Measurements from ENCODE around the gene SLC25A20.

DNA sequence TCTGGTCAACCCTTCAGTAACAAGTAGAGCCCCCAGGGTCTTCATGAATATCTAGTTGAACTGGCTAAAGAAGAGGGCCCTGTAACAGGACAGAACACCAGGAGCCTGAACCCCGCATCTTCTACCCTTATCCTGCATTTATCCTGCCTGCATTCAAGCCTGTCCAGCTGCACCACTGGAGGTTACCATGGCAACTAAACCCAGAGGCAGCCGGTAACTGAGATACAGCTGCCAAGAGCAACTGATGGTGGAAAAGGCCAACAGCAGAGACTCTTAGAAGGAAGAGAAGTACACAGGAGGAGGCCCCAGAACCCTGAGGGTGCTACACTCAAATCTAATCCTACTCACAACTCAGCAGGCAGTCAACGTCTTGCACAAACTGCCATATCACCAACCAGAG lies 47.3 kb downstream of the SLC25A20 start:
- TF ChIP-seq, protein P1, sequence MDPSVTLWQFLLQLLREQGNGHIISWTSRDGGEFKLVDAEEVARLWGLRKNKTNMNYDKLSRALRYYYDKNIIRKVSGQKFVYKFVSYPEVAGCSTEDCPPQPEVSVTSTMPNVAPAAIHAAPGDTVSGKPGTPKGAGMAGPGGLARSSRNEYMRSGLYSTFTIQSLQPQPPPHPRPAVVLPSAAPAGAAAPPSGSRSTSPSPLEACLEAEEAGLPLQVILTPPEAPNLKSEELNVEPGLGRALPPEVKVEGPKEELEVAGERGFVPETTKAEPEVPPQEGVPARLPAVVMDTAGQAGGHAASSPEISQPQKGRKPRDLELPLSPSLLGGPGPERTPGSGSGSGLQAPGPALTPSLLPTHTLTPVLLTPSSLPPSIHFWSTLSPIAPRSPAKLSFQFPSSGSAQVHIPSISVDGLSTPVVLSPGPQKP (IDR thresholded peaks at IDR 0.05; ENCODE audit: low read depth, low read length) = no peak
- no peak for TF ChIP-seq POLR2A (IDR thresholded peaks at IDR 0.05; ENCODE audit: low read length)
- TF ChIP-seq, protein P2, sequence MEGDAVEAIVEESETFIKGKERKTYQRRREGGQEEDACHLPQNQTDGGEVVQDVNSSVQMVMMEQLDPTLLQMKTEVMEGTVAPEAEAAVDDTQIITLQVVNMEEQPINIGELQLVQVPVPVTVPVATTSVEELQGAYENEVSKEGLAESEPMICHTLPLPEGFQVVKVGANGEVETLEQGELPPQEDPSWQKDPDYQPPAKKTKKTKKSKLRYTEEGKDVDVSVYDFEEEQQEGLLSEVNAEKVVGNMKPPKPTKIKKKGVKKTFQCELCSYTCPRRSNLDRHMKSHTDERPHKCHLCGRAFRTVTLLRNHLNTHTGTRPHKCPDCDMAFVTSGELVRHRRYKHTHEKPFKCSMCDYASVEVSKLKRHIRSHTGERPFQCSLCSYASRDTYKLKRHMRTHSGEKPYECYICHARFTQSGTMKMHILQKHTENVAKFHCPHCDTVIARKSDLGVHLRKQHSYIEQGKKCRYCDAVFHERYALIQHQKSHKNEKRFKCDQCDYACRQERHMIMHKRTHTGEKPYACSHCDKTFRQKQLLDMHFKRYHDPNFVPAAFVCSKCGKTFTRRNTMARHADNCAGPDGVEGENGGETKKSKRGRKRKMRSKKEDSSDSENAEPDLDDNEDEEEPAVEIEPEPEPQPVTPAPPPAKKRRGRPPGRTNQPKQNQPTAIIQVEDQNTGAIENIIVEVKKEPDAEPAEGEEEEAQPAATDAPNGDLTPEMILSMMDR (IDR thresholded peaks at IDR 0.05) = no peak
- no peak for TF ChIP-seq BHLHE40 (IDR thresholded peaks at IDR 0.05; ENCODE audit: low read depth, low read length)
- TF ChIP-seq, protein P3, sequence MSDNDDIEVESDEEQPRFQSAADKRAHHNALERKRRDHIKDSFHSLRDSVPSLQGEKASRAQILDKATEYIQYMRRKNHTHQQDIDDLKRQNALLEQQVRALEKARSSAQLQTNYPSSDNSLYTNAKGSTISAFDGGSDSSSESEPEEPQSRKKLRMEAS (IDR thresholded peaks at IDR 0.05) = no peak

Data from A549 (cell line).